GM12874 (cell line): ENCODE results near the gene CCSER1.

Experiments used
- TF ChIP-seq, protein P1 (sequence below): IDR thresholded peaks from 2 replicates; pipeline ENCODE4 v1.5.1; 2011; ENCODE audit warnings: low read depth, mild to moderate bottlenecking, control low read depth, low read length, moderate library complexity; ENCODE audit not compliant: insufficient read depth

CCSER1 gene

DNA sequence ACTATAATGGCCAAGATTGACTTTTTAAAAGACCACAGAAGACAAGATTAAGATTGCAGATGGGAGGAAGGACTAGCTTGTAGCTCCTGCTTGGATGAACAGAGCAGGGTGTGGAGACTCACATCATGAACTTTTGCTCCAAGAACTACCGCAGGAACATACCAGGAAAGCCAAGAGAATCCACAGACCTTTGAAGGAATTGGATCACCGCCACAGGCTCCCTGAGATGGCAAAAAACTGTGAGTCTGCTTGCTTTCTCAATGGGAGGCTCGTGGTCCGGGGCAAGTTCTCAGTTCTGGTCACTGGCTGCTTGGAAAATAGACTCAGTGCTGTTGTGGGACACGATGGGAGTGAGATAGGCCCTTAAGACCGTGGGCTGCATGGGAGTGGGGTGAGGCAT is 276.6 kb downstream of the CCSER1 start:
- TF ChIP-seq, protein P1, sequence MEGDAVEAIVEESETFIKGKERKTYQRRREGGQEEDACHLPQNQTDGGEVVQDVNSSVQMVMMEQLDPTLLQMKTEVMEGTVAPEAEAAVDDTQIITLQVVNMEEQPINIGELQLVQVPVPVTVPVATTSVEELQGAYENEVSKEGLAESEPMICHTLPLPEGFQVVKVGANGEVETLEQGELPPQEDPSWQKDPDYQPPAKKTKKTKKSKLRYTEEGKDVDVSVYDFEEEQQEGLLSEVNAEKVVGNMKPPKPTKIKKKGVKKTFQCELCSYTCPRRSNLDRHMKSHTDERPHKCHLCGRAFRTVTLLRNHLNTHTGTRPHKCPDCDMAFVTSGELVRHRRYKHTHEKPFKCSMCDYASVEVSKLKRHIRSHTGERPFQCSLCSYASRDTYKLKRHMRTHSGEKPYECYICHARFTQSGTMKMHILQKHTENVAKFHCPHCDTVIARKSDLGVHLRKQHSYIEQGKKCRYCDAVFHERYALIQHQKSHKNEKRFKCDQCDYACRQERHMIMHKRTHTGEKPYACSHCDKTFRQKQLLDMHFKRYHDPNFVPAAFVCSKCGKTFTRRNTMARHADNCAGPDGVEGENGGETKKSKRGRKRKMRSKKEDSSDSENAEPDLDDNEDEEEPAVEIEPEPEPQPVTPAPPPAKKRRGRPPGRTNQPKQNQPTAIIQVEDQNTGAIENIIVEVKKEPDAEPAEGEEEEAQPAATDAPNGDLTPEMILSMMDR = no peak

DNA sequence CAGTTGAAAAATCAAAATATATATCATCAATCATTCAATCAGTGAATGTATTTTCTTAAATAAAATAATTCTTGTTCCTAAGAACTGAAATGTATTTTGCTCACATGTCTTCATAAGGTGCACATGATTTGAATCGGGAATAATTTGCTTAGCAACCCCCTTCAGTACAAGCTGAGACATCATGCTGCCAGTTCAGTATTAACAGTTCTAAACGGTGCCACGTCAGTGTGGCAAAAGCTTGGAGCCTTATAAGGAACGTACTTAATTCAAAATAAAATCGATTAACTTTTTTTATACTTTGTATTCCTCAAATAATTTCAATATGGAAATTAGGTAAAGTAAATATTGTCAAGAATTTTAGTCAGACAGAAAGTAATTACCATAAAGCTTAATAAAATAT is 287.9 kb downstream of the CCSER1 start:
- TF ChIP-seq, protein P1 = no peak

DNA sequence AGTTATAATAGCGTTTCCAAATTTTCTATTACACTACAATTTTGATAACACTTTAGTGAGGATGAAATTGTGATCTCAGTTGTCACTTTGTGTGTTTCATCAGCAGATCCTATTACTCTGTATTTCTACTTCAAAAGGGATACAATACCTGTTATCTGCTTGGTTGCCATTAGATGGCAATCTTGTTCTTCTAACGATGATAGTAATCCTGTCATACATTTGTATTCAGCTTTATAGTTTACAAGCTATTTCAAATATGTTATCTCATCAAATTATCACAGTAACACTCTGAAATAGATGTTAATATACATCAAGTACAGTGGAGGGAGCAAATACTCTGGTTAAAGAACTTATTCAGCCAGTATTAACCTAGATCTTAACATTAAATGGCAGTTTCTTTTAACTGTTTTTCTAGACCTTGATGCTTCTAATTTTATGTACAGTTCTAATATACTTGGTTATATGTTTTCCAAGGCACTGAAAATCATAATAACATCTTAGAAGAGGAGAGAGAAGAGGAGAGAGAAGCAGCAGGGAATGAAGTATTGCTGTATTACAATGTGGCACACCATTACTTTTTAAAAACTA is 292.0 kb downstream of the CCSER1 start:
- TF ChIP-seq, protein P1 = peak; percentile 35; the same call in 1 of the 2 replicates

DNA sequence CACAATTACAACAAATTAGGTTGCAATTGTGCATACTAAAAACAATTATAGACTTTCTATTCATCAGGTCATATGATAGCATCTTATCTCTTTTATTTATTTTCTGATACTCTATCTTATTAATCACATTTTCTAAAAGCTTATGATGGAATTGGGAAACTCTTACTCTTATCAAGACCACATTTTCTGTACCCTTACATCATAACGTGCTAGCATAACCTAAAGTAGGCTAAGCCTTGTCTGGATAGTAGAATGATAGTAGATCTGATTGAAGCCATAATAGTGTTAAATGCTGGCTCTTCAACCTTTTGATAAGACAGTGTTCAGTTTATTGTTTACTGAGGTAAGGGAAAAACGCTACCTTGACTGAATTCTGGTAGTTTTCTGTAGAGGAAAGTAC is 294.0 kb downstream of the CCSER1 start:
- TF ChIP-seq, protein P1 = no peak

DNA sequence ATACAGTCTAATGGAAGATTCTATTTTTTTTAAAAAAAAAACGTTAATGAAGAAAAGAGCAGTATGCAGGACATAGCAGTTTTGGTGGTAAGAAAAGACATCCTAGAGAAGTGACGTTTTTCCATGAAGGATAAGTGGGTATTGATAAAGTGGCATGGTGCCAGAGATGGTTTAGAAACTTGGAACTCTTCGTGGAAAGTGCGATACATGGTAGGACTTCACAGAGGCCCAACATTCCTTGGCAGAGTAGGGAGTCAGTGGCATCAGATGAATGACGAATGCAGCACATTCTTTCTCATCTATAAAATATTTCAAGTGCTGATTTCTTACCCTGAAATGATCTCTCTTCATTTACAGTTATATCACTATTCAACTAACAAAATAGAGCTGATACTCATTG is 298.7 kb downstream of the CCSER1 start:
- TF ChIP-seq, protein P1 = no peak

DNA sequence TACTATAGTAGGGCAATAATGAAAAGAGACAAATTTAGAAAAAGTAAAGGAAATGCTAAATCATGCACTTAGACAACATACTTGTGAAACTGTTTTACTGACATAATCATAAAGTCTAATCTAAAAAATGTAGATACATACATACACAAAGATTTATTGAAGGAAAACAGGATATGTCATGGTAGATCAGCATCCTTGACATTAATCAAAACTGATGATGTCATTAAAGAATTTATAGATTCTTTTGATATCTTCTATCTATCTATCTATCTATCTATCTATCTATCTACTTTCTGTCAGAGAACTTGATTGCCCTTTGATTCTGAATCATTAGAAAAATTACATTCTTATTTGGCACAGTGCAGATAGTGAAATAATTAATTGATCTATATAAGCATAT is 311.3 kb downstream of the CCSER1 start:
- TF ChIP-seq, protein P1 = no peak

- TF ChIP-seq, protein P1 = no peak
These were observed 314.6 kb downstream of the CCSER1 start for GRCh38 chr4:90441770-90442169.

DNA sequence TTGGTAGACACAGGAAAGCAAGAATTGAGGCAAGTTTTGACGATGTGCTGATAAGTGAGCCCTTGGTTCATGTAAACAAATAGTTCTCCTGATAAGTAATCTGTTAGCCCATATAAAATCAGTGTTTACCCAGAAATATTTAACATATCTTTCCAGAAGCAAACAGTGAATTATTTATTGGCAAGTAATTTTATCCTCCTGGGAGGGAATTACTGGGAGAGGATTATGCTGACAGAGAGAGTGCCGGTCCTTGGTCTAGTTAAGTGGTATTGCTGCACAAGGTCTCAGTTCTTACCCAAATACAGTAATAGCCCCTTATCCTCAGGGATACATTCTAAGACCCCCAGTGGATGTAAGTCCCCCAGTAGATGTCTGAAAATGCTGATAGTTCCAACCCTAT is 315.4 kb downstream of the CCSER1 start:
- TF ChIP-seq, protein P1 = no peak
